Heart left ventricle (tissue), 13 donors: ENCODE results near the gene HEBP1.

Experiments used
- POLR2A ChIP-seq, 2 donors: fragments of 450-650 bp; IDR thresholded peaks; one replicate each; pipeline ENCODE4 v1.6.1; 2017; ENCODE audit warnings: antibody characterized with exemption in 2 of 2, mild to moderate bottlenecking in 2 of 2, moderate library complexity in 2 of 2
- TF ChIP-seq, protein P1 (sequence below), 12 donors: fragments of 200-600 bp; sonication (generic) in 4 of 12; IDR thresholded peaks; one replicate each; pipeline versions ENCODE4 v1.5.0 to v1.8.0; 2018 to 2022; ENCODE audit warnings: antibody characterized with exemption in 12 of 12, mild to moderate bottlenecking in 5 of 12
- donor health status: ischemic (EF 13 %, LVEDD 7.1; RV severe dilation, severe dysfunction).
- donor health status: DM: no; HTN: yes; CAD: no.
- donor health status: DM: no; HTN: no; CAD: no.
- donor health status: ischemic (EF 25% LVEDD 6.9; RV normal size, moderate dysfunction).
- donor health status: ischemic (EF 25% LVEDD 5.7; RV mildly dilated, moderate dysfunction).
- donor health status: ischemic (EF 35%, LVEDD 5.7; RV mildly dilated, moderate dysfunction).
- donor health status: nonischemic (EF 11% LVEDD 7.7; RV severe dilation, severe dysfunction).
- donor health status: DM: yes; HTN: yes; CAD: no.
- donor health status: PGD.
- donor health status: ischemic (EF 29% LVEDD 5.4; RV normal size, mild dysfunction).
- donor health status: nonischemic (EF 23%, LVEDD 6.1; RV moderate dilation, normal function).

DNA sequence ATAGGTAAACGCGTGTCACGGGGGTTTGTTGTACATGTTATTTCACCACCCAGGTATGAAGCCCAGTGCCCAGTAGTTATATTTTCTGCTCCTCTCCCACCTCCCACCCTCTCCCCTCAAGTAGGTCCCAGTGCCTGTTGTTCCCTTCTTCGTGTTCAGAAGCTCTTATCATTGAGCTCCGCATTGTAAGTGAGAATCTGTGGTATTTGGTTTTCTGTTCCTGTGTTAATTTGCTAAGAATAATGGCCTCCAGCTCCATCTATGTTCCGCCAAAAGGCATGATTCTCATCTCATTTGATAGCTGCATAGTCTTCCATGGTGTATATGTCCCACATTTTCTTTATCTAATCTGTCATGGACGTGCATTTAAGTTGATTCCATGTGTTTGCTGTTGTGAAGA, 41.2 kb downstream of the HEBP1 start:
- no peak for TF ChIP-seq POLR2A (IDR thresholded peaks at IDR 0.05)
- TF ChIP-seq, protein P1, sequence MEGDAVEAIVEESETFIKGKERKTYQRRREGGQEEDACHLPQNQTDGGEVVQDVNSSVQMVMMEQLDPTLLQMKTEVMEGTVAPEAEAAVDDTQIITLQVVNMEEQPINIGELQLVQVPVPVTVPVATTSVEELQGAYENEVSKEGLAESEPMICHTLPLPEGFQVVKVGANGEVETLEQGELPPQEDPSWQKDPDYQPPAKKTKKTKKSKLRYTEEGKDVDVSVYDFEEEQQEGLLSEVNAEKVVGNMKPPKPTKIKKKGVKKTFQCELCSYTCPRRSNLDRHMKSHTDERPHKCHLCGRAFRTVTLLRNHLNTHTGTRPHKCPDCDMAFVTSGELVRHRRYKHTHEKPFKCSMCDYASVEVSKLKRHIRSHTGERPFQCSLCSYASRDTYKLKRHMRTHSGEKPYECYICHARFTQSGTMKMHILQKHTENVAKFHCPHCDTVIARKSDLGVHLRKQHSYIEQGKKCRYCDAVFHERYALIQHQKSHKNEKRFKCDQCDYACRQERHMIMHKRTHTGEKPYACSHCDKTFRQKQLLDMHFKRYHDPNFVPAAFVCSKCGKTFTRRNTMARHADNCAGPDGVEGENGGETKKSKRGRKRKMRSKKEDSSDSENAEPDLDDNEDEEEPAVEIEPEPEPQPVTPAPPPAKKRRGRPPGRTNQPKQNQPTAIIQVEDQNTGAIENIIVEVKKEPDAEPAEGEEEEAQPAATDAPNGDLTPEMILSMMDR (IDR thresholded peaks at IDR 0.05) = no peak
